CD4-positive, CD25-positive, alpha-beta regulatory T cell (primary cell): ENCODE results near the gene ABCD1. TPM values are rescaled to one million over a fixed set of nuclear protein-coding genes. Genes with fewer than 3 reads are reported as not detected.

Source experiments
- ATAC-seq, 2 donors: fragments of 150-1000 bp; cut with Tn5 transposase; one replicate each; pipeline ENCODE4 v1.10.0; 2021; ENCODE audit warnings: low read depth in 2 of 2, moderate number of reproducible peaks in 2 of 2, moderate library complexity in 1 of 2
- DNase-seq, 3 donors: peaks; one replicate each; pipeline versions ENCODE4 v3.0.0 to v3.0.0-alpha.2; 2012 to 2022; ENCODE audit warnings: mixed read lengths in 1 of 3
- H3K27ac ChIP-seq: one replicate; pipeline ENCODE4 v1.7.0; 2013; ENCODE audit warnings: mild to moderate bottlenecking, low read length; ENCODE audit not compliant: insufficient read depth, poor library complexity, severe bottlenecking
- H3K27me3 ChIP-seq: one replicate; pipeline ENCODE4 v1.7.0; 2013; ENCODE audit warnings: low read length; ENCODE audit not compliant: control insufficient read depth, insufficient read depth
- H3K36me3 ChIP-seq: one replicate; pipeline ENCODE4 v1.7.0; 2013; ENCODE audit warnings: mild to moderate bottlenecking, low read length, moderate library complexity; ENCODE audit not compliant: control insufficient read depth, insufficient read depth
- H3K4me1 ChIP-seq: 2 replicates; pipeline ENCODE4 v1.7.0; 2013; ENCODE audit warnings: mild to moderate bottlenecking, low read length; ENCODE audit not compliant: insufficient read depth, control insufficient read depth, poor library complexity, severe bottlenecking
- H3K4me3 ChIP-seq: one replicate; pipeline ENCODE4 v1.7.0; 2013; ENCODE audit warnings: low read depth, mild to moderate bottlenecking, low read length, moderate library complexity
- H3K9me3 ChIP-seq, 2 experiments: 1 replicate in 1 of 2; 2 replicates in 1 of 2; pipeline ENCODE4 v1.7.0; 2013; ENCODE audit warnings: low read length in 2 of 2, mild to moderate bottlenecking in 1 of 2, moderate library complexity in 1 of 2; ENCODE audit not compliant: control insufficient read depth in 2 of 2
- H3K27ac Mint-ChIP-seq, 3 donors: one replicate each; pipeline ENCODE4 v1.8.0; 2020 to 2022; ENCODE audit warnings: mild to moderate bottlenecking in 3 of 3, mixed read lengths in 3 of 3, moderate library complexity in 2 of 3
- H3K27me3 Mint-ChIP-seq: one replicate; pipeline ENCODE4 v1.8.0; 2022; ENCODE audit warnings: mild to moderate bottlenecking, mixed read lengths
- H3K36me3 Mint-ChIP-seq: one replicate; pipeline ENCODE4 v1.8.0; 2020; ENCODE audit warnings: mixed read lengths
- H3K4me1 Mint-ChIP-seq, 4 donors: one replicate each; pipeline ENCODE4 v1.8.0; 2020 to 2022; ENCODE audit warnings: mixed read lengths in 4 of 4, mild to moderate bottlenecking in 1 of 4
- H3K4me3 Mint-ChIP-seq, 4 donors: one replicate each; pipeline ENCODE4 v1.8.0; 2020 to 2022; ENCODE audit warnings: mild to moderate bottlenecking in 4 of 4, mixed read lengths in 4 of 4, moderate library complexity in 3 of 4
- H3K9me3 Mint-ChIP-seq, 7 donors: one replicate each; pipeline ENCODE4 v1.8.0; 2020 to 2022; ENCODE audit warnings: mixed read lengths in 7 of 7, mild to moderate bottlenecking in 3 of 7, moderate library complexity in 2 of 7
- polyA plus RNA-seq, 4 donors: library from polyadenylated mRNA; unstranded; fragments of 300-500 nt; fragmentation: Illumina TruSeq; gene quantifications; one replicate each; pipeline ENCODE4 v1.2.3, GENCODE V29; 2021
- total RNA-seq: library from RNA; stranded (reverse); gene quantifications from one replicate; pipeline ENCODE4 v1.2.3, GENCODE V29; 2022

The ABCD1 gene
- total and polyA plus RNA-seq, 5 donors from 2014 or later: 1.1 to 7.5 (median 1.7) TPM

GRCh38 chrX:153778181-153778580 is 53.5 kb downstream of the ABCD1 start:
- no peak overlapping the region for H3K27ac ChIP-seq
- peaks cover 7% of the 10 kb centered on the region for H3K27me3 Mint-ChIP-seq
- no peak overlapping the region for H3K27ac Mint-ChIP-seq

GRCh38 chrX:153778684-153779101 is 54.0 kb downstream of the ABCD1 start:
- Histone ChIP-seq H3K4me3 (no peak overlapping the region), H3K4me1 (no peaks in the 10 kb centered on the region), H3K9me3 (no peaks in the 10 kb centered on the region), H3K27me3 (no peaks in the 10 kb centered on the region), H3K27ac (no peak overlapping the region), H3K36me3 (no peaks in the 10 kb centered on the region)
- ATAC-seq (no peak), DNase-seq (no peak)
- H3K27me3 Mint-ChIP-seq: peaks cover 7% of the 10 kb centered on the region
- H3K4me3 Mint-ChIP-seq: no peak overlapping the region
- no peaks in the 10 kb centered on the region for H3K36me3 Mint-ChIP-seq
- H3K27ac Mint-ChIP-seq: no peak overlapping the region
- H3K9me3 Mint-ChIP-seq: peaks cover 0 to 3% (median 0%) of the 10 kb centered on the region in 7 donors
- peaks cover 0 to 6% (median 0%) of the 10 kb centered on the region in 4 donors for H3K4me1 Mint-ChIP-seq

More at GRCh38 chrX:153778181-153778580, 53.5 kb downstream of the ABCD1 start:
- Histone ChIP-seq H3K4me3 (no peak overlapping the region), H3K9me3 (no peaks in the 10 kb centered on the region), H3K4me1 (no peaks in the 10 kb centered on the region), H3K36me3 (no peaks in the 10 kb centered on the region), H3K27me3 (no peaks in the 10 kb centered on the region)
- DNase-seq: no peak
- Mint-ChIP-seq H3K4me1 (peaks cover 0 to 6% (median 0%) of the 10 kb centered on the region in 4 donors), H3K4me3 (no peak overlapping the region), H3K9me3 (peaks cover 0 to 3% (median 0%) of the 10 kb centered on the region in 7 donors), H3K36me3 (no peaks in the 10 kb centered on the region)
- no peak for ATAC-seq

GRCh38 chrX:153779891-153780677 is 55.4 kb downstream of the ABCD1 start:
- peak overlapping the region in 2 of 3 donors; percentile 46 to 61 for H3K27ac Mint-ChIP-seq

GRCh38 chrX:153780678-153781427 is 56.2 kb downstream of the ABCD1 start, which contains the start of gene SRPK3:
SRPK3 (plus strand) TSS chrX:153781041; CDS start chrX:153781087, 46 bp downstream.
- Mint-ChIP-seq H3K4me3 (peak within 1 kb of the TSS in 1 of 4 donors; percentile 61), H3K4me1 (peaks cover 0 to 6% (median 0%) of the 10 kb centered on the region in 4 donors), H3K9me3 (peaks cover 0 to 3% (median 0%) of the 10 kb centered on the region in 7 donors), H3K27me3 (peaks cover 7% of the 10 kb centered on the region), H3K36me3 (no peaks in the 10 kb centered on the region), H3K27ac (peak within 1 kb of the TSS in 2 of 3 donors; percentile 46 to 61)
- Histone ChIP-seq H3K36me3 (no peaks in the 10 kb centered on the region), H3K4me3 (no peak within 1 kb of the TSS), H3K9me3 (no peaks in the 10 kb centered on the region), H3K27me3 (no peaks in the 10 kb centered on the region), H3K27ac (no peak within 1 kb of the TSS), H3K4me1 (no peaks in the 10 kb centered on the region)
- no peak for DNase-seq
- no peak for ATAC-seq

More at GRCh38 chrX:153779891-153780677, 55.4 kb downstream of the ABCD1 start:
- no peaks in the 10 kb centered on the region for H3K4me1 ChIP-seq
- Mint-ChIP-seq H3K36me3 (no peaks in the 10 kb centered on the region), H3K9me3 (peaks cover 0 to 3% (median 0%) of the 10 kb centered on the region in 7 donors), H3K27me3 (peaks cover 7% of the 10 kb centered on the region), H3K4me1 (peaks cover 0 to 6% (median 0%) of the 10 kb centered on the region in 4 donors), H3K4me3 (peak overlapping the region in 1 of 4 donors; percentile 61)
- H3K27me3 ChIP-seq: no peaks in the 10 kb centered on the region
- ATAC-seq (no peak), DNase-seq (no peak)
- H3K9me3 ChIP-seq: no peaks in the 10 kb centered on the region
- H3K4me3 ChIP-seq: no peak overlapping the region
- no peaks in the 10 kb centered on the region for H3K36me3 ChIP-seq
- H3K27ac ChIP-seq: no peak overlapping the region

- DNase-seq (no peak), ATAC-seq (no peak)
- peaks cover 0 to 3% (median 0%) of the 10 kb centered on the region in 7 donors for H3K9me3 Mint-ChIP-seq
- no peak overlapping the region for H3K27ac ChIP-seq
- no peak overlapping the region for H3K27ac Mint-ChIP-seq
- no peak overlapping the region for H3K4me3 ChIP-seq
- peaks cover 0 to 6% (median 0%) of the 10 kb centered on the region in 4 donors for H3K4me1 Mint-ChIP-seq
- no peaks in the 10 kb centered on the region for H3K4me1 ChIP-seq
- no peak overlapping the region for H3K4me3 Mint-ChIP-seq
- peaks cover 7% of the 10 kb centered on the region for H3K27me3 Mint-ChIP-seq
- H3K27me3 ChIP-seq: no peaks in the 10 kb centered on the region
- H3K36me3 Mint-ChIP-seq: no peaks in the 10 kb centered on the region
- no peaks in the 10 kb centered on the region for H3K9me3 ChIP-seq
- no peaks in the 10 kb centered on the region for H3K36me3 ChIP-seq
These were observed 56.9 kb downstream of the ABCD1 start for GRCh38 chrX:153781428-153782047.

- no peaks in the 10 kb centered on the region for H3K9me3 ChIP-seq
- H3K36me3 ChIP-seq: no peaks in the 10 kb centered on the region
- no peak overlapping the region for H3K4me3 Mint-ChIP-seq
- H3K27ac ChIP-seq: no peak overlapping the region
- H3K9me3 Mint-ChIP-seq: peaks cover 0 to 3% (median 0%) of the 10 kb centered on the region in 7 donors
- H3K27ac Mint-ChIP-seq: no peak overlapping the region
- no peak overlapping the region for H3K4me3 ChIP-seq
- DNase-seq (no peak), ATAC-seq (no peak)
- H3K4me1 Mint-ChIP-seq: peaks cover 0 to 6% (median 0%) of the 10 kb centered on the region in 4 donors
- H3K27me3 Mint-ChIP-seq: peaks cover 7% of the 10 kb centered on the region
- no peaks in the 10 kb centered on the region for H3K4me1 ChIP-seq
- H3K27me3 ChIP-seq: no peaks in the 10 kb centered on the region
- no peaks in the 10 kb centered on the region for H3K36me3 Mint-ChIP-seq
These were observed 57.7 kb downstream of the ABCD1 start for GRCh38 chrX:153782313-153782712.

GRCh38 chrX:153782871-153783270 is 58.2 kb downstream of the ABCD1 start:
- peaks cover 3% of the 10 kb centered on the region for H3K36me3 ChIP-seq
- H3K4me1 Mint-ChIP-seq: peaks cover 0 to 6% (median 0%) of the 10 kb centered on the region in 4 donors
- DNase-seq (no peak), ATAC-seq (no peak)
- no peaks in the 10 kb centered on the region for H3K36me3 Mint-ChIP-seq
- H3K4me3 Mint-ChIP-seq: no peak overlapping the region
- no peaks in the 10 kb centered on the region for H3K4me1 ChIP-seq
- no peak overlapping the region for H3K27ac Mint-ChIP-seq
- no peak overlapping the region for H3K27ac ChIP-seq
- peaks cover 7% of the 10 kb centered on the region for H3K27me3 Mint-ChIP-seq
- H3K9me3 ChIP-seq: no peaks in the 10 kb centered on the region
- no peak overlapping the region for H3K4me3 ChIP-seq
- H3K27me3 ChIP-seq: no peaks in the 10 kb centered on the region
- peaks cover 0 to 3% (median 0%) of the 10 kb centered on the region in 7 donors for H3K9me3 Mint-ChIP-seq
